SK-N-SH treated with all-trans-retinoic acid at 6 μM for 48 hours (cell line): ENCODE data around the gene TBC1D2B.

Experiments
- ATAC-seq: fragments of 200-7000 bp; cut with Tn5 transposase; 3 replicates; pipeline ENCODE4 v1.9.1; 2020; ENCODE audit warnings: mild to moderate bottlenecking, moderate library complexity
- ARNTL ChIP-seq: fragments of 450-650 bp; formaldehyde crosslinking; IDR thresholded peaks from 2 replicates; pipeline ENCODE4 v1.5.0; 2020; ENCODE audit warnings: low read depth, mild to moderate bottlenecking, moderate library complexity, borderline replicate concordance
- BACH2 ChIP-seq: fragments of 250-450 bp; sonication (Bioruptor Pico); IDR thresholded peaks from 2 replicates; pipeline ENCODE4 v1.9.0; 2021; ENCODE audit warnings: mild to moderate bottlenecking, borderline replicate concordance
- CSRNP3 ChIP-seq: fragments of 250-450 bp; sonication (Bioruptor Pico); IDR thresholded peaks from 2 replicates; pipeline ENCODE4 v1.5.1; 2021; ENCODE audit warnings: mild to moderate bottlenecking, moderate library complexity
- ESRRG ChIP-seq: fragments of 250-450 bp; sonication (Bioruptor Pico); IDR thresholded peaks from 2 replicates; pipeline ENCODE4 v1.6.1; 2021; ENCODE audit warnings: mild to moderate bottlenecking
- GLIS3 ChIP-seq: fragments of 250-450 bp; sonication (Bioruptor Pico); IDR thresholded peaks from 2 replicates; pipeline ENCODE4 v1.5.0; 2020; ENCODE audit warnings: mild to moderate bottlenecking, moderate library complexity
- ISL1 ChIP-seq: fragments of 250-450 bp; sonication (Bioruptor Pico); IDR thresholded peaks from 2 replicates; pipeline ENCODE4 v2.1.2; 2022; ENCODE audit warnings: mild to moderate bottlenecking, moderate library complexity
- OSR1 ChIP-seq: fragments of 250-450 bp; sonication (Bioruptor Pico); IDR thresholded peaks from 2 replicates; pipeline ENCODE4 v1.8.0; 2022; ENCODE audit warnings: moderate library complexity, mild to moderate bottlenecking, inconsistent platforms
- POU6F1 ChIP-seq: fragments of 250-450 bp; sonication (Bioruptor Pico); IDR thresholded peaks from 2 replicates; pipeline ENCODE4 v1.8.0; 2021; ENCODE audit warnings: low read depth, mild to moderate bottlenecking, moderate library complexity, borderline replicate concordance
- PPARA ChIP-seq: fragments of 250-450 bp; sonication (Bioruptor Pico); IDR thresholded peaks from 2 replicates; pipeline ENCODE4 v1.5.0; 2020; ENCODE audit warnings: mild to moderate bottlenecking, borderline replicate concordance
- RARB ChIP-seq: fragments of 250-450 bp; sonication (Bioruptor Pico); IDR thresholded peaks from 2 replicates; pipeline ENCODE4 v1.8.0; 2021; ENCODE audit warnings: mild to moderate bottlenecking, moderate library complexity
- SNAI2 ChIP-seq: fragments of 250-450 bp; sonication (Bioruptor Pico); IDR thresholded peaks from 2 replicates; pipeline ENCODE4 v1.5.0; 2020; ENCODE audit warnings: mild to moderate bottlenecking, moderate library complexity
- TCF4 ChIP-seq: fragments of 250-450 bp; sonication (Bioruptor Pico); IDR thresholded peaks from 2 replicates; pipeline ENCODE4 v1.8.0; 2021; ENCODE audit warnings: mild to moderate bottlenecking, moderate library complexity, borderline replicate concordance
- TSHZ2 ChIP-seq: fragments of 250-450 bp; sonication (Bioruptor Pico); IDR thresholded peaks from 2 replicates; pipeline ENCODE4 v1.5.0; 2020; ENCODE audit warnings: mild to moderate bottlenecking, moderate library complexity
- ZC3H10 ChIP-seq: fragments of 250-450 bp; sonication (Bioruptor Pico); IDR thresholded peaks from 2 replicates; pipeline ENCODE4 v1.5.1; 2021; ENCODE audit warnings: mild to moderate bottlenecking, moderate library complexity
- ZFP3 ChIP-seq: fragments of 250-450 bp; sonication (Bioruptor Pico); IDR thresholded peaks from 2 replicates; pipeline ENCODE4 v1.5.0; 2020; ENCODE audit warnings: mild to moderate bottlenecking, moderate library complexity
- ZFP30 ChIP-seq: fragments of 450-650 bp; formaldehyde crosslinking; IDR thresholded peaks from 2 replicates; pipeline ENCODE4 v1.5.0; 2022; ENCODE audit warnings: mild to moderate bottlenecking, moderate library complexity
- ZNF565 ChIP-seq: fragments of 450-650 bp; formaldehyde crosslinking; conservative IDR thresholded peaks from 2 replicates; pipeline ENCODE4 v1.5.0; 2020; ENCODE audit warnings: low read depth, mild to moderate bottlenecking, moderate library complexity
- ZNF70 ChIP-seq: fragments of 450-650 bp; formaldehyde crosslinking; IDR thresholded peaks from 2 replicates; pipeline ENCODE4 v1.5.0; 2020; ENCODE audit warnings: mild to moderate bottlenecking, moderate library complexity
- ZNF8 ChIP-seq: fragments of 450-650 bp; formaldehyde crosslinking; IDR thresholded peaks from 2 replicates; pipeline ENCODE4 v1.5.0; 2020; ENCODE audit warnings: mild to moderate bottlenecking, moderate library complexity
- TF ChIP-seq, protein P1 (sequence below): fragments of 250-450 bp; sonication (Bioruptor Pico); IDR thresholded peaks from 2 replicates; pipeline ENCODE4 v1.5.1; 2020; ENCODE audit warnings: low read depth, mild to moderate bottlenecking, moderate library complexity
- TF ChIP-seq, protein P2 (sequence below): fragments of 250-450 bp; sonication (Bioruptor Pico); IDR thresholded peaks from 2 replicates; pipeline ENCODE4 v1.8.0; 2020; ENCODE audit warnings: mild to moderate bottlenecking, moderate library complexity, borderline replicate concordance

Gene TBC1D2B

DNA sequence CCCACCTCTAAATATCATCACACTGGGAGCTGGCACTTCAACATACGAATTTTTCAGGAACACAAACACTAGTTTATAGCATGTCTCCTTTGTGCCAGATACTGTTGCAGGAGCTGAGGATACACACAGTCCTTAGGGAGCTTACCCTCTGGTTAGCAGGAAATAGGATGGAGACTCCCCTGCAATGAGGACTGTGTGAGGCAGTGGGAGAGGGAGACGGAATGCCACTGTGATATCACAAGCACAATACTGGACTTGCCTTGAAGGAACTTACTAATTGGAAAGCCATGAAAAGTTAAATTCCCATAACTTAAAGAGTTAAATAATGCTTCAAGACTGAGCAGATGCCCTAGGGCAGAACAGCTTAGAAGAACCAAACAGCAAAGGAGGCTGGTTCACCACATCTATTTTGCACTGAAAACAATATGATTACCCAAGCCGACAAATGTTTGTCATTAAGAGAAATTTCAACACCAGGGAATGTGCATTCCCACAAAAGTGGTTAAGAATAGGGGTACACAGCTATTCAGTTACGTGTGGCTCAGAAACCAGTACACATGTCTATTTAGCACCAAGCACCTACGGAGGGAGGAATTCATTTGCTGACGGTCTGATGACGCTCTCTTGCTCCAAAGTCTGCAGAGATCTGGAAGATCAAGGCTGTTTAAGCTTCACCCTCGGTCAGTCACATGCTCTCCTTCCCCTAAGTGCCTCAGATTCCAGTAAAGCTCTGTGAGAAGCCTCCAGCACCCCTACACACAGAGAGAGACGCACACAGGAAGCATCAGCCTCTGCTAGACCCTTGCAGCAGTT is 5.2 kb downstream of the TBC1D2B start:
- no peak for ATAC-seq
- no peak for TF ChIP-seq SNAI2
- no peak for TF ChIP-seq CSRNP3 (CRISPR knock-in tag)
- TF ChIP-seq ZNF70 = no peak
- no peak for TF ChIP-seq ZNF565 (CRISPR knock-in tag)
- TF ChIP-seq ZC3H10 (CRISPR knock-in tag) = no peak
- no peak for TF ChIP-seq ESRRG
- no peak for TF ChIP-seq BACH2 (CRISPR knock-in tag)
- no peak for TF ChIP-seq POU6F1 (CRISPR knock-in tag)
- no peak for TF ChIP-seq ISL1 (CRISPR knock-in tag)
- TF ChIP-seq PPARA = no peak
- no peak for TF ChIP-seq TSHZ2 (CRISPR knock-in tag)
- TF ChIP-seq ZFP30 = no peak
- TF ChIP-seq, protein P1, sequence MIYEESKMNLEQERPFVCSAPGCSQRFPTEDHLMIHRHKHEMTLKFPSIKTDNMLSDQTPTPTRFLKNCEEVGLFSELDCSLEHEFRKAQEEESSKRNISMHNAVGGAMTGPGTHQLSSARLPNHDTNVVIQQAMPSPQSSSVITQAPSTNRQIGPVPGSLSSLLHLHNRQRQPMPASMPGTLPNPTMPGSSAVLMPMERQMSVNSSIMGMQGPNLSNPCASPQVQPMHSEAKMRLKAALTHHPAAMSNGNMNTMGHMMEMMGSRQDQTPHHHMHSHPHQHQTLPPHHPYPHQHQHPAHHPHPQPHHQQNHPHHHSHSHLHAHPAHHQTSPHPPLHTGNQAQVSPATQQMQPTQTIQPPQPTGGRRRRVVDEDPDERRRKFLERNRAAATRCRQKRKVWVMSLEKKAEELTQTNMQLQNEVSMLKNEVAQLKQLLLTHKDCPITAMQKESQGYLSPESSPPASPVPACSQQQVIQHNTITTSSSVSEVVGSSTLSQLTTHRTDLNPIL = no peak
- TF ChIP-seq OSR1 (CRISPR knock-in tag) = no peak
- TF ChIP-seq, all 23 proteins: peak for 0

- TF ChIP-seq TCF4 (no peak), ZC3H10 (CRISPR knock-in tag) (no peak), ZFP3 (CRISPR knock-in tag) (no peak), POU6F1 (CRISPR knock-in tag) (no peak), ZFP30 (no peak), ARNTL (no peak)
- ATAC-seq = no peak
These were observed 6.1 kb downstream of the TBC1D2B start for GRCh38 chr15:78071383-78071782.

- TF ChIP-seq GLIS3 (CRISPR knock-in tag) (no peak), ARNTL (no peak), ZNF8 (no peak), ZFP30 (no peak), PPARA (no peak), OSR1 (CRISPR knock-in tag) (no peak), BACH2 (CRISPR knock-in tag) (no peak), ESRRG (no peak), TCF4 (no peak), ZNF70 (no peak), ZC3H10 (CRISPR knock-in tag) (no peak), ZNF565 (CRISPR knock-in tag) (no peak), RARB (CRISPR knock-in tag) (no peak)
- TF ChIP-seq, protein P2, sequence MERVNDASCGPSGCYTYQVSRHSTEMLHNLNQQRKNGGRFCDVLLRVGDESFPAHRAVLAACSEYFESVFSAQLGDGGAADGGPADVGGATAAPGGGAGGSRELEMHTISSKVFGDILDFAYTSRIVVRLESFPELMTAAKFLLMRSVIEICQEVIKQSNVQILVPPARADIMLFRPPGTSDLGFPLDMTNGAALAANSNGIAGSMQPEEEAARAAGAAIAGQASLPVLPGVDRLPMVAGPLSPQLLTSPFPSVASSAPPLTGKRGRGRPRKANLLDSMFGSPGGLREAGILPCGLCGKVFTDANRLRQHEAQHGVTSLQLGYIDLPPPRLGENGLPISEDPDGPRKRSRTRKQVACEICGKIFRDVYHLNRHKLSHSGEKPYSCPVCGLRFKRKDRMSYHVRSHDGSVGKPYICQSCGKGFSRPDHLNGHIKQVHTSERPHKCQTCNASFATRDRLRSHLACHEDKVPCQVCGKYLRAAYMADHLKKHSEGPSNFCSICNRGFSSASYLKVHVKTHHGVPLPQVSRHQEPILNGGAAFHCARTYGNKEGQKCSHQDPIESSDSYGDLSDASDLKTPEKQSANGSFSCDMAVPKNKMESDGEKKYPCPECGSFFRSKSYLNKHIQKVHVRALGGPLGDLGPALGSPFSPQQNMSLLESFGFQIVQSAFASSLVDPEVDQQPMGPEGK = no peak
- TF ChIP-seq, all 23 proteins: peak for 0
- ATAC-seq = no peak
These were observed 7.3 kb downstream of the TBC1D2B start for GRCh38 chr15:78070049-78070700.
